ENCODE results near the gene KIAA1217. TPM values are rescaled to one million over a fixed set of nuclear protein-coding genes. Genes with fewer than 3 reads are reported as not detected.
A peak's percentile ranks its signal among the peaks of the same experiment; 100 is the strongest.
"Not testable (repeated sequence)": the region's sequence is repeated elsewhere in the genome, so short reads cannot be mapped to it uniquely, and the experiment has no call there.

Gene KIAA1217
- total RNA-seq, 1 donor from 2014 or later, result 33.3 TPM

GRCh38 chr10:24340883-24341282 lies 131.9 kb downstream of the KIAA1217 start:
- no peak for DNase-seq (ENCODE audit: low read depth)

GRCh38 chr10:24341371-24341770 lies 132.4 kb downstream of the KIAA1217 start:
- no peak for DNase-seq (ENCODE audit: low read depth)

- DNase-seq (ENCODE audit: low read depth), result no peak
Observed at GRCh38 chr10:24341897-24342296, 133.0 kb downstream of the KIAA1217 start.

- no peak for DNase-seq (ENCODE audit: low read depth)
Observed at GRCh38 chr10:24343686-24344085, 134.7 kb downstream of the KIAA1217 start.

GRCh38 chr10:24344279-24344678 lies 135.3 kb downstream of the KIAA1217 start:
- DNase-seq (ENCODE audit: low read depth), result peak; percentile 93

GRCh38 chr10:24344695-24345463 lies 135.9 kb downstream of the KIAA1217 start:
- DNase-seq (ENCODE audit: low read depth), result no peak

- DNase-seq (ENCODE audit: low read depth), result no peak
Observed at GRCh38 chr10:24346877-24347519, 138.1 kb downstream of the KIAA1217 start.

GRCh38 chr10:24349379-24350001 lies 140.6 kb downstream of the KIAA1217 start:
- DNase-seq (ENCODE audit: low read depth), result peak; percentile 84

- DNase-seq (ENCODE audit: low read depth), result peak; percentile 20
Observed at GRCh38 chr10:24350070-24350921, 141.4 kb downstream of the KIAA1217 start.

- not testable (repeated sequence) for DNase-seq (ENCODE audit: low read depth)
Observed at GRCh38 chr10:24350922-24351225, 141.9 kb downstream of the KIAA1217 start.

GRCh38 chr10:24351961-24352360 lies 143.0 kb downstream of the KIAA1217 start:
- peak; percentile 84 for DNase-seq (ENCODE audit: low read depth)

GRCh38 chr10:24352399-24352798 lies 143.5 kb downstream of the KIAA1217 start:
- no peak for DNase-seq (ENCODE audit: low read depth)

- no peak for DNase-seq (ENCODE audit: low read depth)
Observed at GRCh38 chr10:24353319-24353718, 144.4 kb downstream of the KIAA1217 start.

- DNase-seq (ENCODE audit: low read depth), result no peak
Observed at GRCh38 chr10:24355056-24355688, 146.2 kb downstream of the KIAA1217 start.

- DNase-seq (ENCODE audit: low read depth), result no peak
Observed at GRCh38 chr10:24357344-24358004, 148.5 kb downstream of the KIAA1217 start.

GRCh38 chr10:24358022-24358421 lies 149.1 kb downstream of the KIAA1217 start:
- no peak for DNase-seq (ENCODE audit: low read depth)

- peak; percentile 60 for DNase-seq (ENCODE audit: low read depth)
Observed at GRCh38 chr10:24360282-24361127, 151.6 kb downstream of the KIAA1217 start.

- DNase-seq (ENCODE audit: low read depth), result peak; percentile 50
Observed at GRCh38 chr10:24363070-24363469, 154.1 kb downstream of the KIAA1217 start.

GRCh38 chr10:24367688-24368087 lies 158.8 kb downstream of the KIAA1217 start:
- DNase-seq (ENCODE audit: low read depth), result no peak

GRCh38 chr10:24370877-24371276 lies 161.9 kb downstream of the KIAA1217 start:
- no peak for DNase-seq (ENCODE audit: low read depth)

Measured in renal cortical epithelial cell (primary cell).